Subcutaneous adipose tissue (tissue), 4 donors: Measurements from ENCODE around the gene SMIM38. TPM values are rescaled to one million over a fixed set of nuclear protein-coding genes. Genes with fewer than 3 reads are reported as not detected.

Source experiments
- CTCF ChIP-seq: fragments of 450-650 bp; IDR thresholded peaks from one replicate; pipeline ENCODE4 v1.5.1; 2016; ENCODE audit warnings: low read depth, mild to moderate bottlenecking, control low read depth, antibody characterized with exemption, moderate library complexity
- total RNA-seq, 4 donors: library from RNA; depleted of rRNA; stranded (reverse); fragments of >200 nt; gene quantifications; one replicate each; pipeline ENCODE4 v1.1.0, GENCODE V29; 2016

SMIM38 gene
- total RNA-seq, 4 donors from 2014 or later: 0.44 to 1.2 (median 1.1) TPM; not detected in 1

DNA sequence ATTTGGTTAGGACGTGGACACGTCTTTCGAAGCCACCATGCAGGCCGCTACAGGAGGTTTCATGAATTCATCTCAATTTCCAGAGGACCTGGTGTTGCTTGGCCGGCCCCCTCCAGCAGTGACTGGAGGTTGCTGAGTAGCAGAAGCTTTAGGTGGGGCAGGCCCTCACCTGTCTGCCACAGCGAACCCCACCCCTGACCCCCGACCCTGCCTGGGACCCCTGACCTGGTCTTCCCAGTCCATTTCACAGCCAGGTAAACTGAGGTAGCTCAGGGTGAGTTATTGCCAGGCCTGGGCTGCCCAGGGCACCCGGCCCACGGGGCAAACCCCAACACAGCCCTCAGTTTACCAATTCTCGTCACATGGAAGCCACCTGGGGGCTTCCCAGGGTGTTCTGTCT, 39.1 kb upstream of the SMIM38 start:
- no peak for TF ChIP-seq CTCF

DNA sequence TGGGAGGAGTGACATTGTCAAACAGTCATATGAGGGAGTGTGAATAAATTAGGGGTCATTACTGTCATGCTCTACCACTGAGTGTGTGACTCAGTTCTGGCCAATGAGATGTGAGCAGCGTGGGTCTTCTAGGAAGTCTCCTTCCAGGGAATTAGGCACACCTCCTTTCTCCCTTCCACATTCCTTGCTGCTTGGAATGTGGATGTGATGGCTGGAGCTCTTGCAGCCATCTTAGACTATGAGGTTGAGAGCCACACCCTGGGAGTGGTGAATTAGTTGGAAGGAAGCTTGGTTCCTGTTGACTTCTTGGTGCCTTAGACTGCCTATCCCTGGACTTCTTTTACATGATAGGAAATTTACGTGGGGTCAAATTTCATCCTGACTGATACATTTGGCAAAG, 36.5 kb upstream of the SMIM38 start:
- no peak for TF ChIP-seq CTCF

DNA sequence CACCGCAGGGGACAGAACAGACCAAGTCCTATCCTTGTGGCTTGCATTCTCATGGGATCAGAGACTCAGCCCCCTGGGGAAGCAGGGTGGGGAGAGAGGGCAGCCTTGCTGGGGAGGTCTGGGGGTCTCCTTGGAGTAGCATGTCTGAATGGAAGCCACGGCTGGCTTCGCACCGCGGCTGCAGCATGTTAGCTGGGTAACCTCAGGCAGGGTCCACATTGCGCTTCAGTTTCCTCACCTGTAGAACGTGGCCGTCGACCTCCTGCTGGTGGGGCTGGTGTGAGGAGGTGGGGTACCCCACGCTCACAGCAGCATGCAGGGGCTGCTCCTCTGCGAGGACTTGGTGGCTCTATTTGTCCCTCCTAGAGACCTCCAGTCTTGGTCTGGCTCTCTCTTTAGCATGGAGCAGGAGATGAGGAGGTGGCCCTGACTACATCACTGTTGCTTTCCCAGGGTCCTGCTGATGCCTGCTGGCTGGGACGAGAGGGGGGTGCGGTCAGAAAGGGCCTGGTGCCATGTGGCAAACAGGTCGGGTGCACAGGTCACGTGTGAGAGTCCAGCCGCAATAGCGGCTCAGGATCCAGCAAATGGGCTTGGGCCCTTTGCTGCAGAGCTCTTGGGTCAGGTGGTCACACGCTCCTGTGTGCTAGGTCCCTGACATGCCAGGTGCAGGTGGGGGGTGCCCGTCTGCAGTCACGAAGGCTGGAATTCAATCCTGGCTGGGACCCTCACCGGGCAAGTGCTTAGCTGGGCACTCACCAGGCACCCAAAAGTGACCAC, 35.4 kb upstream of the SMIM38 start:
- no peak for TF ChIP-seq CTCF

- no peak for TF ChIP-seq CTCF
These were observed 34.7 kb upstream of the SMIM38 start for GRCh38 chr11:69121021-69121420.

DNA sequence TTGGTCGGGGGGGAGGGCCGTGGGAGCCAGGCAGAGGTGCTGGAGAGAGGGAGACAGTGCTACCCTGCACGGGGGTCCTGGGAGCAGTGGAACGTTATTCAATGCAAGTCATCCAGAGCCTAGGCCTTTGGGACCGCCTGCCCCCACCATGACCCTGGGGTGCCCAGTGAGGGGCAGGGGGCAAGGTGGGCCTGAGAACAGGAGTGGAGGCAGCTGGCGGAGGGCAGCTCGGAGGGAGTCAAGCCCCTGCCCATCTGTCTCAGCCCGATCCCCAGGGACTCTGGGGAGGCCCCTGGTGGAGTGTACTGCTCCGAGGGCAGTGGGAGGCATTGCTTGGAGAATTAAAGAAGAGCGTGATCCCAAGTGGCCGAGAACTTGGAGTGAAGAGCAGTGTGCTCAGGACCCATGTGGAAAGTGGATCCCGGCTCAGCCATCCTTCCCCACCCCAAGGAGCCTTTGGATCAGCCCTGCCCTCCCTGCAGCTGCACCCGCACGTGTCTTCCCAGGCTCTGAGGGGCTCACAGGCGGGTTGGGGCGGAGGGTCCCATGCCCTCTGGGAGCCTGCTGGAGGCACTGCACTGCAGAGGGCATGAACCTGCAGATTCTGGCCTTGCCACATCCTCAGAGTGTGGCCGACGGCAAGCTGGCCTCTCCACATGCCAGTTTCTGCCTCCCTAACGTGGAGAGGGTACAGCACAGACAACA, 34.0 kb upstream of the SMIM38 start:
- TF ChIP-seq CTCF: no peak

DNA sequence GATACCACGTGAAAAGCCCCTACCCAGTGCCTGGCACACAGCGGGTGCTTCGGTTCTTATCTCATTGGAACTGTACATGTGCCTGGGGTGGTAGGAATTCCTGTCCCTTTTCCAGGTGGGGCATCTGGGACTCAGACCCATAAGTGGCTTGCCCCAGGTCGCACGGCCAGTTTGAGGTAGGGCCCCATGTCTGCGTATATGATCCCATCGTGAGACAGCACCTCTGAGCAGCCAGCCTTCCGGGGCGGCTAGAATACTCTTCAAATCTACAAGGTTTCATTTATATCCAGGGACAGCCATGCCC, 33.5 kb upstream of the SMIM38 start:
- no peak for TF ChIP-seq CTCF

DNA sequence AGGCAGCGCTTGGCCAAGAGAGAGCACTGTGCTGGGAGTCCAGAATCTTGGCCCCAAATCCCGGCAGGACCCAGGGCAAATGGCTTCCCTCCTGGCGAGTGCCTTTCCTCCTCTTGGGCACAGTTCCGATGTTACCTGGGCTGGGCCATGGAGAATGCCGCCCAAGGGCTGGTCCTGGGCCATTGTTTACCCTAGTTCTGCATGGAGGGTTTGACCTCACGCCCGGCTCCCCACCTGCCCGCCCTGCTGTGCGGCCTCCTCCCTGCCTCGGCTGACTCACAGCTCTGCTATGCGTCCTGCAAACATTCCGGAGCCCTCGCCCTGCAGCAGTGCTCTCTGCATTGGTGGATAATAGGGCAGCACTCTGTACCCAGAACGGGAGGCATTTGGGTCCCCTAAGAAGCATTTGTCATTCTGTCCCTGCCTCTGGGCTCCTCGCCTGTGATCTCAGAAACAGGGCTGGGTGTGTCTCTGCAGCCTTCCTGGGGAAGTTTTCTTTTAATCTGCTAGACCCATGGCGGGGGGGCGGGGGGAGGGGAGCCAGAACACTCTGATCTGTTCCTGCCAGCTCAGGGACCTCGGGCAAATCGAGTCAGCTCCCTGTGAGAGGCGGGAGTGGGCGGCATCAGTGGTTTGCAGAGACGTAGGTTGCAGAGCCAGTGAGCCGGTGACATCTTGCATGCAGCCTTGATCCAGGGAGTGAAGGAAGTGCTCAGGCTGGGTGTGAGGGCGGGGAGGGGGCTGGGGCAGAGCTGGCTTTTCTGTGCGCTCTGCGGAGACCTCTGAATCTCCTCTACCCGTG, 32.9 kb upstream of the SMIM38 start:
- no peak for TF ChIP-seq CTCF
